ENCODE results near the gene RBMS1. TPM values are rescaled to one million over a fixed set of nuclear protein-coding genes. Genes with fewer than 3 reads are reported as not detected.

The RBMS1 gene
- total RNA-seq, 1 experiment from 2014 or later: 38.8 TPM

DNA sequence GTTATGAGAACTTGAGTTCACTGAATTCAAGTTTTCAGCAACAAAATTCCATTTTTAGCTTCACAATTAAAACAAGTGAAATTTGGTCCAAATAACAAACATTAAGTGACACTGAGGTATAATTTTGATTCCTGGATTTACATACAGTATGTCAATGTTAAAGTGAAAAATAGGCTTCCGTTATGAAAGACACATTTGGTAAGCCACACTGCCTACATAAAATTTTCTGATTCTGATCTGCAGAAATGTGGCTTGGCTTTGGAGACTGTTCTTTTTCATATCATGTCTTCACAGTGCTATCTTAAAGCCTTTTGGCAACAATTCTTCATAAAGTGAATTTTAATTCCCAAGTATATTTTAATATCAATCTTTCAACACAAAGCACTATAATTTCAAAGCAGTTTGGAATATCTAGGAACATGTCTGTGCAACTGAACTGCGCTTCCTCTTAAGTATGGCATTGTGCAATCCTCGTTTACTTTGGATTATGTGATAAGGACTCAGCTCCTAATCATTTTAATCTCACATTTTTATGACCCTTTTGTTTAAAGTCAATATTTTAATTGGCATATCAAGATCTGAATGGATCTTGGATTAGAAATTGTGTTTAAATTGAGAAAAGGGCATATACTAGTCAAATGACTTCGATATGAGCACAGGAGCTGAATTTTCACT, 60.0 kb downstream of the RBMS1 start:
- Histone ChIP-seq H3F3A (ENCODE audit: low read length, unreplicated experiment) (no peaks in the 10 kb centered on the region), H3K79me2 (ENCODE audit: low read length) (peaks cover 68% of the 10 kb centered on the region), H3K4me2 (ENCODE audit: low read length) (peak overlapping the region; percentile 69), H3K4me3 (ENCODE audit: low read length) (0 out of 2 replicates have a peak overlapping the region, but pooled peaks have one; percentile 1), H3K36me3 (ENCODE audit: low read depth, low read length) (peaks cover 14% of the 10 kb centered on the region), H3K27ac (ENCODE audit: low read length) (peak overlapping the region; percentile 78), H2AFZ (ENCODE audit: low read length) (no peak overlapping the region), H3K27me3 (ENCODE audit: low read length) (no peaks in the 10 kb centered on the region), H3K9ac (ENCODE audit: low read length) (peak overlapping the region; percentile 39; the same call in 1 of the 2 replicates), H3K9me2 (replicated peaks; ENCODE audit: low read length) (no peaks in the 10 kb centered on the region), H3K9me3 (ENCODE audit: low read length) (peaks cover 9% of the 10 kb centered on the region; the same call in 1 of the 2 replicates), H3K4me1 (ENCODE audit: insufficient read depth, low read length) (peaks cover 32% of the 10 kb centered on the region), H4K20me1 (ENCODE audit: low read length) (no peaks in the 10 kb centered on the region)
- POLR2A ChIA-PET (ENCODE audit: unreplicated experiment): interaction anchor here (0.6 kb wide), 1 partner anchor 214 kb away, joined by 8 read pairs; no protein-coding TSS in a partner anchor
- intact Hi-C loops (cut with micrococcal nuclease): loop anchor here (2.0 to 5.0 kb wide), 3 partner anchors 79 to 559 kb away; no protein-coding TSS in a partner anchor
- no TSS peak for BruUV-seq (replicated peaks)
- DNase-seq (peak; percentile 37), ATAC-seq (no peak)
- CTCF ChIA-PET: interaction anchor here (0.6 to 0.8 kb wide), 3 partner anchors 123 to 536 kb away, joined by 4 to 16 read pairs (median 4); no protein-coding TSS in a partner anchor
- no peak for TF ChIP-seq CTCF (conservative IDR thresholded peaks at IDR 0.05; ENCODE audit: low read depth, low read length)
- no peak for TF ChIP-seq EZH2 (IDR thresholded peaks at IDR 0.05; ENCODE audit: low read length, unreplicated experiment)
- no peak for TF ChIP-seq EZH2phosphoT487 (IDR thresholded peaks at IDR 0.05; ENCODE audit: borderline replicate concordance, low read length)

DNA sequence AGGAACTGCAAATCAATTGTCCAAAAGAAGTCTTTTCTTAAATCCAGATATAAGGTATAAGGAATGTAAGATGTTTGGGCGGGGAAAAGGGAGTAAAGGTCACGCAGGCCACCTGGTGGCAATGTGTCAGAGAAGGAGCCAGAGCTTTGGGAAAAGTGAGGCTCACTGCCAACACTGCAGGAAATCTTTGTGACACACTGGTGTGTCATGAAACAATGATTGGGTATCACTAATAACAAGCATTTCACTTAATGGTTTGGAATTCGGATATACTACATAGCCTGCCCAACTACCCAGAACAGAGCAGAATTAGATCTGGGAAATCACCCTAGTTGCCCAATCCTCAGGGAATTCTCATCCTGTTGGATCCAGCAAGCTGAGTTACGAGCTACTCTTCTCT, 61.0 kb downstream of the RBMS1 start:
- ChIA-PET POLR2A (ENCODE audit: unreplicated experiment) (no interaction called here), CTCF (interaction anchor here (0.6 kb wide), 1 partner anchor 324 kb away, joined by 4 read pairs; no protein-coding TSS in a partner anchor)
- TF ChIP-seq CTCF (conservative IDR thresholded peaks at IDR 0.05; ENCODE audit: low read depth, low read length) (peak; percentile 47; the same call in 1 of the 2 replicates), EZH2 (IDR thresholded peaks at IDR 0.05; ENCODE audit: low read length, unreplicated experiment) (no peak)
- H3F3A ChIP-seq (ENCODE audit: low read length, unreplicated experiment): no peaks in the 10 kb centered on the region
- H3K9me3 ChIP-seq (ENCODE audit: low read length): peaks cover 9% of the 10 kb centered on the region; the same call in 1 of the 2 replicates
- H3K9me2 ChIP-seq (replicated peaks; ENCODE audit: low read length): no peaks in the 10 kb centered on the region
- no peak overlapping the region for H3K4me3 ChIP-seq (ENCODE audit: low read length)
- DNase-seq (peak; percentile 97), ATAC-seq (peak; percentile 91)
- H2AFZ ChIP-seq (ENCODE audit: low read length): no peak overlapping the region
- H3K27ac ChIP-seq (ENCODE audit: low read length): peak overlapping the region; percentile 78
- H3K4me1 ChIP-seq (ENCODE audit: insufficient read depth, low read length): peaks cover 32% of the 10 kb centered on the region
- H3K79me2 ChIP-seq (ENCODE audit: low read length): peaks cover 64% of the 10 kb centered on the region
- H3K27me3 ChIP-seq (ENCODE audit: low read length): no peaks in the 10 kb centered on the region
- peak overlapping the region; percentile 39; the same call in 1 of the 2 replicates for H3K9ac ChIP-seq (ENCODE audit: low read length)
- BruUV-seq (replicated peaks): no TSS peak
- peaks cover 14% of the 10 kb centered on the region for H3K36me3 ChIP-seq (ENCODE audit: low read depth, low read length)
- intact Hi-C loops (cut with micrococcal nuclease): loop anchor here (2.0 to 5.0 kb wide), 3 partner anchors 78 to 560 kb away; no protein-coding TSS in a partner anchor
- no peaks in the 10 kb centered on the region for H4K20me1 ChIP-seq (ENCODE audit: low read length)
- H3K4me2 ChIP-seq (ENCODE audit: low read length): peak overlapping the region; percentile 69

- peaks cover 9% of the 10 kb centered on the region; the same call in 1 of the 2 replicates for H3K9me3 ChIP-seq (ENCODE audit: low read length)
- peaks cover 14% of the 10 kb centered on the region for H3K36me3 ChIP-seq (ENCODE audit: low read depth, low read length)
- peaks cover 32% of the 10 kb centered on the region for H3K4me1 ChIP-seq (ENCODE audit: insufficient read depth, low read length)
- POLR2A ChIA-PET (ENCODE audit: unreplicated experiment): no interaction called here
- no peak overlapping the region for H3K4me2 ChIP-seq (ENCODE audit: low read length)
- TF ChIP-seq EZH2 (IDR thresholded peaks at IDR 0.05; ENCODE audit: low read length, unreplicated experiment) (no peak), EZH2phosphoT487 (IDR thresholded peaks at IDR 0.05; ENCODE audit: borderline replicate concordance, low read length) (no peak), CTCF (conservative IDR thresholded peaks at IDR 0.05; ENCODE audit: low read depth, low read length) (no peak)
- no peaks in the 10 kb centered on the region for H4K20me1 ChIP-seq (ENCODE audit: low read length)
- no peaks in the 10 kb centered on the region for H3K9me2 ChIP-seq (replicated peaks; ENCODE audit: low read length)
- no peaks in the 10 kb centered on the region for H3K27me3 ChIP-seq (ENCODE audit: low read length)
- no TSS peak for BruUV-seq (replicated peaks)
- intact Hi-C loops (cut with micrococcal nuclease): loop anchor here (5.0 kb wide), 2 partner anchors 151 to 561 kb away; no protein-coding TSS in a partner anchor
- no peak overlapping the region for H3K4me3 ChIP-seq (ENCODE audit: low read length)
- DNase-seq (no peak), ATAC-seq (no peak)
- H2AFZ ChIP-seq (ENCODE audit: low read length): no peak overlapping the region
- no peaks in the 10 kb centered on the region for H3F3A ChIP-seq (ENCODE audit: low read length, unreplicated experiment)
- CTCF ChIA-PET: no interaction called here
- H3K79me2 ChIP-seq (ENCODE audit: low read length): peaks cover 56% of the 10 kb centered on the region
- no peak overlapping the region for H3K27ac ChIP-seq (ENCODE audit: low read length)
- no peak overlapping the region for H3K9ac ChIP-seq (ENCODE audit: low read length)
Observed at GRCh38 chr2:160431441-160431840, 62.2 kb downstream of the RBMS1 start.
